Measurements from ENCODE around the gene RIOX2.

RIOX2 gene

GRCh38 chr3:97988784-97989568 lies 16.7 kb upstream of the RIOX2 start:
- DNase-seq = no peak

- no peak for DNase-seq
Measured at GRCh38 chr3:97987306-97987705, 15.1 kb upstream of the RIOX2 start.

DNA sequence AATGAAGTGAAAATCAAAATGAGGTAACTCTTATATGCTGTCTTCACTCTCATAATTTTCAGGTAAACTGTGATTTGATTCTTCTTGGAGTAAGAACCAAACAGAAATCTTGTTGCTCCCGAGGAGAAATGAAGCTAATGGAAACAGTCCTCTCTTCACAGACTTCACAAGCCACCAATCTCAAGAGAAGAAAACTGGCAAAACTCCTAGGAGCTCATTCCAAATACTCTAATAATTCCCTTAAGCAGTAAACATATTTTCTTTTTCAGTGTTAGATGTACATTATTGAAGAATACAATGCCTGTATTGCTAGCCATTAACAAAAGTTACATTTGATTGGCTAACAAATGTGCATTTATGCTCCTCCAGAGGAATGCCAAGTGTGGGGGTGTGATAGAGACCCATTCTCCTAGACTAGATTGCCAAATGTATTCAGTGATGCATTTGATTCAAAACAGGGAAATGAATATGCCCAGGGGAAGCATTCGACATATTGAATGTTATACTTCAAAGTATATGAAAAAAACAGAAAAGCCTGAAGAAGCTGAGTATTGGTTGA lies 11.8 kb upstream of the RIOX2 start:
- DNase-seq = no peak

DNA sequence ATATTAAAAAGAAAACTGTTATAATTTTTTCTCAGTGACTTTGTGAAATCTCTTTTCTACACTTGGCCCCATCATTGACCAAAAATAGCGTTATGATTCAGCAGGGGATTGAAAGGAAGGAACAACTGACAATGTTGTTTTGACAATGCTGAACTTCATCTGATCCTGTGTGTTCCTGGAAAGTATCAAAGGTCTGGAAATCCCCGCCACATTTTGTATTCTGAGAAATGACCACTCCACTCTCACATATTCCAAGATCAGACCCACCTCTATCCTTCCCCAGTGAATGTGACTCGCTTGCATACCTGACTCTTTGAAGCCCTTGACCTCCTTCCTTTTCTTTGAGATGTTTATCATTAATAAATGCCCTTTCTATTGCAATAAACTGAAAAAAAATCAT lies 9.7 kb upstream of the RIOX2 start:
- DNase-seq = no peak

DNA sequence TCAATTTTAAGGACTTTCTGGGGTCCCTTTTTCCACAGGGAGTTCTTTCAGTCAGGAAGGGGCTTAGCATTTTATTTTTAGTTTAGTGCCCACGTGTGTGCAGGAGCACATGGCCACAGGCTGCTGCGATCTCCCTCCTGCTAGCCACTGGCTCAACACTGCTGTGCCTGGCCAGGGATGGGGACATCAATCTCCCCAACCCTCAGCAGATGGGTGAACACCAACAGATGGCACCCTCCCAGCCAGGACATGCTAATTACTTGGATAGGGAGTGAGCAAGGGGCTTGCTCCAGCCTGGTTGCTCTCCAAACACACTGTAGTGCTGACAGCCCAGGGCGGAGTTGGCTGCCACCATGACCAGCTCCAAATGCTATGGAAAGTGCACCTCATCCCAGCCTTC lies 7.4 kb upstream of the RIOX2 start:
- no peak for DNase-seq

- no peak for DNase-seq
Measured at GRCh38 chr3:97975466-97975865, 3.2 kb upstream of the RIOX2 start.

- no peak for DNase-seq
Measured at GRCh38 chr3:97974996-97975395, 2.8 kb upstream of the RIOX2 start.

GRCh38 chr3:97972976-97973375 lies 745 bp upstream of the RIOX2 start:
- DNase-seq = no peak

- no peak for DNase-seq
Measured at GRCh38 chr3:97970956-97971620, 1.1 kb downstream of the RIOX2 start.

- no peak for DNase-seq
Measured at GRCh38 chr3:97970156-97970555, 2.1 kb downstream of the RIOX2 start.

DNA sequence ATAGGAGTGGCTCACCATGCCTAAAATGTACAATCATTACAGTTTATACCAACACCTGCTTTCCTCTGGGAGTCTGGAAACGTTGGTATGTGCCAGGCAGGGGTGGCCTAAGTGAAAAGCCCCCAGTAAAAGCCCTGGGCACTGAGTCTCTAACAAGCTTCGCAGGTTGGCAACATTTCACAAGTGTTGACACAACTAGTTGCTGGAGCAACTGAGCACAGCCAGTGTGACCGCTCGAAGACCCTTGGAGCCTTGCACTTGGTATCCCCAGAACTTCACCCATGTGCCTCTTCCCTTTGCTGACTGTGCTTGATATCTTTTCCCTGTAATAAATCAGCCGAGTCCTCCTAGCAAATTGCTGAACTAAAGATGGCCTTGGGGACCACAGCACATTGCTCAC lies 2.7 kb downstream of the RIOX2 start:
- no peak for DNase-seq

DNA sequence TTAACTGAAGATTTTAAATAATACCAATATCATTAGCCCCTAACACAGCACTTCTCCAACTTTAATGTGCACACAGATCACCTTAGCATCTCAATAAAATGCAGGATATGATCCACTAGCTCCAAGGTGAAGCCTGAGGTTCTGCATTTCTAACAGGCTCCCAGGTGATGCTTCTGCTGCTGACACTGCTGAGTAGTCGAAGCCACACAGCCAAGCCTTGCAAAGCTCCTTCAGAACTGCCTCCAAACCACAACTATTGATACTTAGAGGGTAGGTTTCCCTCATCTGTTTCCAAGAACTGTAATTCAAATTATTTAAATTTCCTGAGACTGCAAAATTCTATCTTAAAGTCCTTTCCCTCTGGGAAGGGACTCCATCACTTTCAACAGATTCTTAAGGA lies 3.9 kb downstream of the RIOX2 start:
- DNase-seq = no peak

DNA sequence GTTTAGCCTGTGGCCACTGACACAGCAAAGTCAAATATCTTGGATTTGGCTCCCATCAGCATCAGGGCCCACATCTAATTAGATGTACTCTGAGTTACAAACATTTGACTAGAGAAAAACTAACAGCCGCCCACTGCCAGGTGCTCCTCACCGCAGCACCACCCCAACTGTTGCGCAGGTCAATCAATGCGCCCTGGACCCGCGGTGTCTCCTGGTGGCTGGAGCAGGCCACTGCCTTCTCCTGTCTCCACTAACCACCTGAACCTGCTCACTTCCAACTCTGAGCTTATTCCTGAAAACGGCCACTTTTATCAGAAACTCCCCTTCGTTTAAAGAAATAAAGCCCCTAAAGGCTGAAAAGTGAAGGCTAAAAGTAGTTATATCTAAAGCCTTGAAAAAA lies 4.3 kb downstream of the RIOX2 start:
- no peak for DNase-seq

- DNase-seq = no peak
Measured at GRCh38 chr3:97960993-97961766, 11.1 kb downstream of the RIOX2 start.

DNA sequence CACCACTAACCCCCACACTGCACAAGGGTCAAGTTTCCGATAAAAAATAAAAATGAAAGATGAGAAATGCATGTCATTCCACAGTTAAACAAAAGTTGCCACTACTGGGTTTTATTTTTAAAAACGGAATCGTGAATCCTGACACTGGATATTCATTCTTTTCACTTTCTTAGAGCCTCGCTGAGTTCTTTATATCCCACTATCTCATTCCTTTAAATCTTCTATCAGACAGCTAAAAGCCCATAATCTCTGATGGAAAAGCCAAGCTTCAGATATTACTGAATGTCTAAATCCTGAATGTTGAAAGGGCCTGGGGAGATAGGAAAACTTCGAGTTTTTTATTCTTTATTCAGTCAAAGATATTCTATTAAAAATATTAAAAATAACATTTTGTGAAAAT lies 11.7 kb downstream of the RIOX2 start:
- no peak for DNase-seq

DNA sequence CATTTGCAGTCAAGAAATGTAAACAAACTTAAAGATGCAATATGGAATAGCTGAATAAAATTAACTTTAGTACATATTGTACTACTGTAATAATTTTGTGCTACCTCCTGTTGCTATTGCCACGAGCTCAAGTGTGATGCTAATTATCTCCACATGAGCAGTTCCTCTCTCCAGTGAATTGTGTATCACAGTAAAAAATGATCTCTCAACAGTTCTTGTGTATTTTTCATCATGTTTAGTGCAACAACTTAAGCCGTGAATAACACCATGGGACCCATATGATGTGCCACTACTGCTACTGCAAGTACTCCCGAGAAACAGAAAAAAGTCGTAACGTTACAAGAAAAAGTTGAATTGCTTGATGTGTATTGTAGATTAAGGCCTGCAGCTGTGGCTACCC lies 12.4 kb downstream of the RIOX2 start:
- DNase-seq = no peak

DNA sequence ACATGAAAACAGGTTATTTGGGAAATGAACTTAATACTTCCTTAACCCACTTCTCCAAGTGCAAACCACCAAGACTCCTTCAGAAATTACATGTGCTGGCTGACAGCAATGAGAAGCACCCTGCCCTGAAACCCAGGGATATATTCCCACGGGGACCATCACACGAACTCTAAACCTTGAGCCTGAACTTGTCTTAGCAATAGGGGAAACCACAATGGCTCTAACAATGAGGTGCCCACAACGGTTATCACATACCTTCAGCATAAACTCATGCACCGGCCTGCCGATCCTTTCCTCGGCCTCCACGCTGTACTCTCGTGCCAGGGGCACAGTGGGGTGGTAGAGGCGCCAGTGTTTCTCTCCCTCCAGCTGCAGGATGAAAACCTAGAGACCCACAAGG lies 13.4 kb downstream of the RIOX2 start:
- DNase-seq = no peak

- DNase-seq = no peak
Measured at GRCh38 chr3:97958396-97958795, 13.8 kb downstream of the RIOX2 start.

DNA sequence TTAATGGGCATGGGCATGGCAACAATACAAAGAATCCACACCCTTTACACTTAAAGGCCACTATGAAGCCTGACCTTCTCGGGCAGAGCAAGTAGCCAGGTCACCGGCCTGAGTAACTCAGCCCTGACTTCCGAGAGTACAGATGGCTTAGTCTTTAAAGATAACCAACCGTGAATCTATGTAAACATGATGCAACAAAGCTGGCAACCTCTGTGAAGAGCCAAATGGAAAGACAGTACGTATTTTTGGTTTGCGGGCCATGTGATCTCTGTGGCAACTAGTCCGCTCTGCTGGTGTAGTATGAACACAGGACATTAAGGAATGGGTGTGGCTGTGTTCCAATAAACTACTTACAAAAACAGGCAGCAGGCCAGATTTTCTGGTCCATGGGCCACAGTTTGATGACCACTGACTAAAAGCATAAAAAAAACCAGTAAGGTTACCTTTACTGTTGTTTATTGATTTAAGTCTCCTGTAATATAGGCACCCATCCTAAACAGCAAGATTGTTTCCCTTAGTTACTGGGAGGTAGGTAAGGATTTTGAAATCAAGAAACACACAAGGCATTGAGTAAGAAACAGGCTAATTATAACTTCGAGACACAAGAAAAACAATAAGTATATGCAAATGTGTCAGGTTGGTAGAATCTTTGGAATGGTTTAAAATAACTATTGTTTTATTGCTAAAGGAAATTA lies 14.5 kb downstream of the RIOX2 start:
- peak; percentile 18 for DNase-seq

DNA sequence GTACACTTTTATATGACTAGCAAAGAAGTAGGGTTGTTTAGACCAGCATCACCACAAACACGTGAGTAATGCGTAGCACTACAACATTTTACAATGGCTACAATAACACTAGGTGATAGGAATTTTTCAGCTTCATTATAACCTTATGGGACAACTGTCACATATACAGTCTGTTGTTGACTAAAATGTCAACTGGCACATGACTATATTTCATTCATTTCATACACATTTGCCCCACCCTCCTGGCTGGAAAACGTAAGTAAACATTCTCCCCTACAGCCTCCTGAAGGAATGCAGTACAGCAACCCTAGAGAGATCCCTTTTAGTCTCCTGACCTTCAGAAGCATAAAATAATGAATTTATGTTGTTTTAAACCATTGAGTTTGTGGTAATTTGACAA lies 16.2 kb downstream of the RIOX2 start:
- no peak for DNase-seq

GRCh38 chr3:97954228-97954827 lies 17.9 kb downstream of the RIOX2 start:
- no peak for DNase-seq

GRCh38 chr3:97952872-97953271 lies 19.4 kb downstream of the RIOX2 start:
- no peak for DNase-seq

DNA sequence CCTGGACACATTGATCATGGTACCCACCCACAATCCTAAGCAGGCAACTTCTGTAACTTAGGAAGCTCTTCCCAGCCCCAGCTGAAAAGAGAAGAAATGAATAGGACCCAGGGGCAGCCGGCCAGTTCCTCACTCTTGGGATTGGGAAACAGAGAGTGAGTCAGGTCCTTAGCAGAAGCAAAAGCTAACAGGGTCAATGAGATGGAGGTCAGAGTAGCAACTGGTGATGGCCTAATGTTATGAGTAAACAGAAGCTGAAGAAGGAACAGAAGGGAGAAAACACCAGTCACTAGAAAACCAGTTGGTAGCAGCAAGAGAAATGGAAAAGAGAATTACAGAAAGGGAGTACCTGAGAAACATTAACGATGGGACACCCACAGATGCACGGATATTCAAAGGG lies 20.0 kb downstream of the RIOX2 start:
- DNase-seq = no peak

All from NCI-H1092 treated with DMSO at 0.1 percent for 48 hours (cell line).